DMS 273 (cell line): Measurements from ENCODE around the gene AP3B1.

Experiments
- DNase-seq: peaks from one replicate; lab custom pipeline; 2025; ENCODE audit not compliant: unreplicated experiment; lab: John Stamatoyannopoulos, UW

Gene AP3B1, protein sequence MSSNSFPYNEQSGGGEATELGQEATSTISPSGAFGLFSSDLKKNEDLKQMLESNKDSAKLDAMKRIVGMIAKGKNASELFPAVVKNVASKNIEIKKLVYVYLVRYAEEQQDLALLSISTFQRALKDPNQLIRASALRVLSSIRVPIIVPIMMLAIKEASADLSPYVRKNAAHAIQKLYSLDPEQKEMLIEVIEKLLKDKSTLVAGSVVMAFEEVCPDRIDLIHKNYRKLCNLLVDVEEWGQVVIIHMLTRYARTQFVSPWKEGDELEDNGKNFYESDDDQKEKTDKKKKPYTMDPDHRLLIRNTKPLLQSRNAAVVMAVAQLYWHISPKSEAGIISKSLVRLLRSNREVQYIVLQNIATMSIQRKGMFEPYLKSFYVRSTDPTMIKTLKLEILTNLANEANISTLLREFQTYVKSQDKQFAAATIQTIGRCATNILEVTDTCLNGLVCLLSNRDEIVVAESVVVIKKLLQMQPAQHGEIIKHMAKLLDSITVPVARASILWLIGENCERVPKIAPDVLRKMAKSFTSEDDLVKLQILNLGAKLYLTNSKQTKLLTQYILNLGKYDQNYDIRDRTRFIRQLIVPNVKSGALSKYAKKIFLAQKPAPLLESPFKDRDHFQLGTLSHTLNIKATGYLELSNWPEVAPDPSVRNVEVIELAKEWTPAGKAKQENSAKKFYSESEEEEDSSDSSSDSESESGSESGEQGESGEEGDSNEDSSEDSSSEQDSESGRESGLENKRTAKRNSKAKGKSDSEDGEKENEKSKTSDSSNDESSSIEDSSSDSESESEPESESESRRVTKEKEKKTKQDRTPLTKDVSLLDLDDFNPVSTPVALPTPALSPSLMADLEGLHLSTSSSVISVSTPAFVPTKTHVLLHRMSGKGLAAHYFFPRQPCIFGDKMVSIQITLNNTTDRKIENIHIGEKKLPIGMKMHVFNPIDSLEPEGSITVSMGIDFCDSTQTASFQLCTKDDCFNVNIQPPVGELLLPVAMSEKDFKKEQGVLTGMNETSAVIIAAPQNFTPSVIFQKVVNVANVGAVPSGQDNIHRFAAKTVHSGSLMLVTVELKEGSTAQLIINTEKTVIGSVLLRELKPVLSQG

GRCh38 chr5:78294248-78295034 lies at the start of gene AP3B1:
AP3B1 (minus strand) TSS chr5:78294698; CDS start chr5:78294579, 119 bp downstream.
- DNase-seq = peak; percentile 100

- no peak for DNase-seq
Measured at GRCh38 chr5:78341440-78341839, 46.9 kb upstream of the AP3B1 start.

- DNase-seq = no peak
Measured at GRCh38 chr5:78339617-78340436, 45.3 kb upstream of the AP3B1 start.

DNA sequence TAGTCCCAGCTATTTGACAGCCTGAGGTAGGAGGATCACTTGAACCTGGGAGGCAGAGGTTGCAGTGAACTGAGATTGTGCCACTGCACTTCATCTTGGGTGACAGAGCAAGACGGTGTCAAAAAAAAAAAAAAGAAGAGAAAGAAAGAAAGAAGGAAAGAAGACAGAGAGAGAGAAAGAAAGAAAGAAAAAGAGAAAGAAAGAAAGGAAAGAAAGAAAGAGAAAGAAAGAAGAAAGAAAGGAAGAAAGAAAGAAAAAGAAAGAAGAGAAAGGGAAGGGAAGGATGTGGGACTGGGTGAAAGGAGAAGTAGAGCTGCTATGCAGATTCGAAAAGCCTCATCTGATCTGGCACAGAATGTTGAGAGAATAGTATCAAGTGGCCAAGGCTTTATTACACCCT lies 42.2 kb upstream of the AP3B1 start:
- DNase-seq = no peak

DNA sequence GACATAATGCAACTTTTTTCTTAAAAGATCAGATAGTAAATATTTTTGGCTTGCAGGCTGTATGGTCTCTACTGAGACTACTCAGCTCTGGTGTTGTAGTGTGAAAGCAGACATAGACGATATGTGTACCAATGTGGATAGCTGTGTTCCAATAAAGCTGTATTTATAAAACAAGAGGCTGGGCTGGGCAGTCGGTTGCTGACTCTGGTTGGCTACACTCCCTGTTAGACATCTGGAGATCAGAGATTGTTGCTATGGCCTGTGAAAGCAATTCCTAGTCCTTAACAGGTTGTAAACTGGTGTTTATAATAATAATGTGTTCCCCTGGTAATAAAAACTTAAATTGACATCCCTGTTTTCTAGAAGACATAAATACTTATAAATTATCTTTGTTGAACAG lies 41.5 kb upstream of the AP3B1 start:
- DNase-seq = peak; percentile 82

DNA sequence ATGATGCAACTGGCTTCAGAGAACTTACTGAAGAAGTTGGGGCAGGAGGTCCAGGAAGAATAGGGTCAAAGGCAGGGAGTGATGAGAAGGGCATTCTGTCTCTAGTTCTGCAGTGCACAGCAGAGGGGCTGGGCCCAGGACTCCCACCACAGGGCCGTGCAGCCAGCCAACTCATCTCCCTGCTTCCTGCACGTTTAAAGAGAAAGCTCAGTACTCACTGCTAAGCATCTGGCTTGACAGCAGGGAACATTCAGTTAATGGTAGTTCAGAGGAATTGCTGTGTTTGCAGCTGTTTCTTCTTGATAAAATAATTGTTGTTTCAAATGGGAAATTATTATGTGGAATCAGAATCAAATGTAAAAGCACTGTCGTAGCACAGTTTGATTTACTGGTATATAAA lies 40.3 kb upstream of the AP3B1 start:
- DNase-seq = peak; percentile 90

DNA sequence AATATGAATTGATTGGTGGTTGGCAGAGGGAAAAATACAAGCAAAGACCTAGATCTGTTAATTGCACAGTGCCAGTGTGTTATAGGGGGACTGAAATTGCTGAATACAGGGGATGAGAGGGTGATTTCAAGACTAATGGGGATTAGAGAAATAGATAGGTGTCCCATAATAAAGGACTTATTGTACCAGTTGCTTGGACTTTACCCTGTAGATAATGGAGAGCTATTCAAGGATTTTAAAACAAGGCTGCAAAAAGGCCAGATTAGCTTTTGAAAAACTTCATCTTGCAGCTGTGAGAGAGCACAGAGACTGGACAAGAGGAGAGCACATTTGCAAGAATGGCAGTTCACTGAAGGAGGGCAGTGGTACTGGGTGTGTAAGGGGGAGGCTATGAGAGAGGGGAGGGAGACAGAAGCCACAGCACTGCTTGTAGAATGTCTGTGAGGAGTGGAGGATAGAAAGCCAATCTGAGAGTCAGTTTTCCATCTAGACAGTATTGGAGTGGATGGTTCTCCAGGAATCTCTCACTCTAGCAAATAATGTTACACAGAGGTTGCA lies 37.1 kb upstream of the AP3B1 start:
- DNase-seq = no peak

DNA sequence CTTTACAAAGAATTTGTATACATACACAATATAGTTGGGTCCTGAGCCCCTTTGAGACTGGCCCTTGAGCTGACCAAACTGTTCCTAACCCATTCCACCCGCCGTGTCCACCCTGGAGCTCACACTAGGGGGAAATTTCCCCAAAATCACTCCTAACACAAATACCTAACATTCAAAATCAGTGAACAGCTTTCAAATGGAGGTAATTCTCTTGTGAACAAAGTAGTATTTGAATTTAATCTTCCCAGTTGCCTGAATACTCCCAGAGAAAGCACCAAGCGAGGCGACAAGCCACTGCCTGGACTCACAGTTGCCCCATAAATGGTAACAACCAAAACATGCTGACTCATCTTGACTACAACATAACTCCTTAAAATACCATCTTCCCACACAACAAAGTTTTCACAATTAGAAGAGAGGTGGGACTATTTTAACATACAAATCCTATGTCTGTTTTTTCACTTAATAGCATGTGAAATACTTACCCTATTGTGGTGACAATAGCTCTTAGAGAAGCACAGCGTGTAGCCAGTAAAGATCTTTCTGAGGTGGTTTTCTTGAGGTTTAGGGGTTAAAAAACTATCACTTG lies 34.2 kb upstream of the AP3B1 start:
- DNase-seq = no peak

DNA sequence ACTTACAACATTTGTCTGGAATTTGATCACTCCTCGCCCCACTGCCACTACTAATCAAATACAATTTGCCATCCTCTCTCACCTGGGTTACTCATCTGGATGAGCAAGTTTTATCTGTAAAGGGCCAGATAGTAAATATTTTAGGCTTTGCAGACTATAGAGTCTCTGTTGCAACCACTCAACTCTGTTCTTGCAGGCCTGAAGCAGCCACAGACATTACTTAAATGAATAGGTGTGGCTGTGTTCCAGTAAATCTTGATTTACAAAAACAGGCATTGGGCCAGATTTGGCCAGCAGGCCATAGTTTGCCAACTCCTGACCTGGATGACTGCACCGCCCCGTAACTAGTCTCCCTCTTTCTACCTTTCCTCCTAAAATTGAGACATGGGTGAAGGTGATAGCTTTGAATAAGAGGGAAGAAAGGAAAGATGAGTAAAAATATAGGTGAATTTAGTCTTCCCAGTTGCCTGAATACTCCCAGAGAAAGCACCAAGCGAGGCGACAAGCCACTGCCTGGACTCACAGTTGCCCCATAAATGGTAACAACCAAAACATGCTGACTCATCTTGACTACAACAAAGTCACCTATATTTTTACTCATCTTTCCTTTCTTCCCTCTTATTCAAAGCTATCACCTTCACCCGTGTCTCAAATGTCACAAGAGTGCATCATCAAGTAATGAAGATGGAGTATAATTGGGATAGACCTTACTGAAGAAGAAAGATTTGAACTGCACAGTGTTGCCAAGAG lies 33.4 kb upstream of the AP3B1 start:
- DNase-seq = peak; percentile 11

DNA sequence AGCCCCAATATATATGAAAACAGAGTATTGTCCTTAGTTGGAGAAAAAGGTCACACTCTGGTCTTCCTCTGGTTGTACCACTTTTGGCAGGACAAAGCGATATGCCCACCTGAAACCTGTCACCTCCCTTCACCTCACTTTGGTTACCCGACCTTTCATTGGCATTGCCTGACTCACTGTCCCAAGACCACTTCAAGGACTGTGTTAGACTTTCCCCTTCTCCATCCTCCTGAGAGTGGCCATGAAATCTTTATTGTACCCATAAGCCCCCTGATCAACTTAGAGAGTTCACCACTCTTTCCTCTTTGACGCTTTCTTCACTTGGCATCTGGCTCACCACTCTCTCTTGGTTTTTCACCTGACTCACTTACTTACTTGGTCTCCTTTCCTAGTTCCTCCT lies 32.4 kb upstream of the AP3B1 start:
- no peak for DNase-seq

DNA sequence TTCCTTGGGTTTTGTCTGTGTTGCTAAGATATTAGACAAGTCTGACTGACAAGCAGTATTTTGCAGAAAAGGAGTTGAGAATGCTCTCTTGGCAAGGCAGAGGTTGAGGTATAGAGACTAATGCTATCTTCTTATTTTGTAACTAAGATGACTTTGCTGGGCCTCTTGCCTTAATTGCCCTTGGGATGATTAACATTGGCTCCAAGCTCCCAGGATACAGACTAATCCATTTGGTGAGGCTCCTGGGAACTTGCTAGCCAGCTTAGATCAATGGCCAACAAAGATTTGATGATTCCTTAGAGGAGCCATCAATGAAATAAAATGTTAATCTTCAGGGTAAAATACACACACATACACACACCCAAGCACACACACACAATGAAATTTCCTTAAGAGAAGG lies 28.7 kb upstream of the AP3B1 start:
- no peak for DNase-seq

DNA sequence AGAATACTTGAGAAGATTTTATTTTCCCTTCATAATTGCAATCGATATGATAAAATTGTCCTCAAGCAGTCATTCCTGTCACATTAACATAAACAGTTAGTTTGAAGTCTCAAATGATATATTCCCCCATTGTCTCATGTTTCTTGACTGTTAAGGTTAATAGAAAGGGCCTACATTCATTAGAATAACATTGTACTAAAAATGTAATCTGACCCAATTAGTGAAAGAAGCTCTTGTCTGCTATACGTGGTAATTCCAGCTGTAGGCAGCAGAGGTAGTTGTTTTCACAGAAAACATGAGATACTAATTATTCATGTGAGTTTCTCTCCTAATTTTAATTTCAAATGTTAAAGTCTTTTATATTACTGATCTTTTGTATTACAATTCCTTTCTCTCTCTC lies 25.9 kb upstream of the AP3B1 start:
- DNase-seq = peak; percentile 63

DNA sequence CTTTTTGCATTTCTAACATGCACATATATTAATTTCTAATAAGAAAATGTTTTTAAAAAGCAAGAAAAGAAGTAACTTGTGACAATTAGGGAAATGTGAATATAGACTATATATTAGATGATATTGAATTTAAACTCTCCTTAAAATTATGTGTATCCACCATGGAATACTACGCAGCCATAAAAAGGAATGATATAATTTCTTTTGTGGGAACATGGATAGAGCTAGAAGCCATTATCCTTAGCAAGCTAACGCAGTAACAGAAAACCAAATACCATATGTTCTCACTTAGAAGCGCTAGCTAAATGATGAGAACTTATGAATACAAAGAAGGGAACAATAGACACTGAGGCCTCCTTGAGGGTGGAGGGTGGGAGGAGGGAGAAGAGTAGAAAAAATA lies 23.8 kb upstream of the AP3B1 start:
- DNase-seq = no peak

DNA sequence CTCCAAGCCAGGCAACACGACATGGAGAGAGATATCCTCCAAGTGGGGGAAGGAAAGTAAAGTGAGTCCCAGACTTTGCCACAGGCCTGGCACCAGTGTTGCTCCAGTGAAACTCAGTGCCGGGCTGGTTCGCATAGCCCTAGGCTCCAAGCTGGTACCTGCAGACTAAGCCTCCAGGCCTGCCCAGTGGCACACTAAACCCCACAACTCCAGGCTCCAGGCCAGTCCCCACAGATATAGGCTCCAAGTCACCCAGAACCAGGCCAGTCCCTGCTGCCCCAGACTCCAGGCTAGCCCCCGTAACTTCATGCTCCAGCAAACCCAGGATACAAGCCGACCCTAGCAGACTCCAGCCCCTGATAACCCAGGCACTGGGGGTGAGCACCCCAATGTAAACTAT lies 23.0 kb upstream of the AP3B1 start:
- DNase-seq = no peak

- DNase-seq = no peak
Measured at GRCh38 chr5:78308703-78309102, 14.2 kb upstream of the AP3B1 start.

DNA sequence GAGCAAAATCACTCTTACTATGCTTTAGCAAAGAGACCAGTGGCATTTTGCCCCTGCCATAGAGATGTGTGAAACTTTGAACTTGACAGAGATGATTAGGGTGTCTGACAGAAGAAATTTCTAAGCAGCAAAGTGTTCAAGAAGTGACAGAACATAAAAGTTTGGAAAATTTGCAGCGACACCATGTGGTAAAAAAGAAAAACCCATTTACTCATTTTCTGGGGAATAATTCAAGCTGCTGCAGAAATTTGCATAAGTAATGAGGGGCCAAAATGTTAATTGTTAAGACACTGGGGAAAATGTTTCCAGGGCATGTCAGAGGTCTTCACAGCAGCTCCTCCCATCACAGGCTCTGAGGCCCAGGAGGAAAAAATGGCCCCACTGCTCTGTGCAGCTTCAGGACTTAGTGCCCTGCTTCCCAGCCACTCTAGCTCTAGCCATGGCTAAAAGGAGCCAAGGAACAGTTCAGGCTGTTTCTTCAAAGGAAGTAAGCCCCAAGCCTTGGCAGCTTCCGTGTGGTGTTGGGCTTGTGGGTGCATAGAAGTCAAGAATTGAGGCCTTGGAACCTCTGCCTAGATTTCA lies 6.1 kb upstream of the AP3B1 start:
- DNase-seq = no peak

DNA sequence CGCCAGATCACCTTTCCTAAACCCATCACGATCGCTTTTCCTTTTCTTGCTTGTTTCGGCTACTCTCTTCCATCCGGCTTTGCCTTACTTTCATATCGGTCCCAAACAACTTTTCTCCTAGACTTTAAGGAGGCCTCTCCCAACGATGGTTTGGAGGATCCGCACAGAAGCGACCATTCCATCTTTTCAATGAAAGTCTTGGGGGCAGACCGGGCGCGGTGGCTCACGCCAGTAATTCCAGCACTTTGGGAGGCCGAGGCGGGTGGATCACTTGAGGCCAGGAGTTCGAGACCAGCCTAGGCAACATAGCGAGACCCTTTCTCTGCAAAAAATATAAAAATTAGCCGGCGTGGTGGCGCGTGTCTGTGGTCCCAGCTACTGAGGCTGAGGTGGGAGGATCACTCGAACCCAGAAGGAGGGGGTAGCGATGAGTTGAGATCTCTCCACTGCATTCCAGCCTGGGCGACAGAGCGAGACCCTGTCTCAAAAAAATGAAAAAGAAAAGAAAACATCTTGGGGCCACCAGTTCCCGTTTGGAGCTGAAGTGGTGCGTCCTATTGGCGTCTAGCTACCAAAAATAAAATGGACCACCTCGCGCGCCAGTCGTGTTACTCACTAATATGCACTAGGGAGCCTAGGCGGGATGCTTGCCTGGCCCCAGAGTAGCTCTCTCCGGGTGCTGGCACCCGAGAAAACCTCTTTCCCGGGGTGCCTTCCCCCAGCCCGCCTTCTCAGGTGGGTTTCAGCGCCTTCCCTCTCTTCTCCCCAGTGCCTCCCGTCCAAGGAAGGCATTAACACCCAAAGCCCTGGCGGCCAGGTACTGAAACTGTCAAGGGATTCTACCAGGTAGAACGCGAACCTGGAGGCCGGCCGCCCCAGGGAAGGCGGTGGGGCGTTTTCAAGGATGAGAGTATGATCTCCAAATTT lies 800 bp upstream of the AP3B1 start:
- DNase-seq = peak; percentile 60
